IMR-90 (cell line): Measurements from ENCODE around the gene FLVCR1. TPM values are rescaled to one million over a fixed set of nuclear protein-coding genes. Genes with fewer than 3 reads are reported as not detected.

ENCODE experiments used
- ATAC-seq: fragments of 200-7000 bp; cut with Tn5 transposase; 2 replicates; pipeline ENCODE4 v1.9.1; 2020; ENCODE audit warnings: low read depth, mild to moderate bottlenecking, moderate library complexity
- BruUV-seq: library from RNA; stranded (reverse); fragments of 400-500 nt; replicated peaks from 2 replicates; lab custom pipeline; 2021; lab: Mats Ljungman, UMichigan
- CTCF ChIA-PET: fragments of 300-600 bp; formaldehyde crosslinking; extraction: SDS; loops from one replicate; lab custom pipeline; 2021; ENCODE audit warnings: antibody characterized with exemption; lab: Yijun Ruan, JAX
- POLR2A ChIA-PET: fragments of 300-600 bp; sonication (Branson Sonifier 250); formaldehyde crosslinking; loops from one replicate; lab custom pipeline; 2022; ENCODE audit warnings: antibody characterized with exemption; ENCODE audit not compliant: unreplicated experiment; lab: Charles Lee
- DNase-seq: peaks from one replicate; pipeline ENCODE4 v3.0.0; 2013
- H2AFZ ChIP-seq: replicated peaks from 2 replicates; pipeline ENCODE3; 2013; ENCODE audit warnings: low read length, mild to moderate bottlenecking; ENCODE audit not compliant: poor library complexity
- H2AK5ac ChIP-seq: 2 replicates; pipeline ENCODE4 v1.6.1; 2013; ENCODE audit warnings: low read depth, low read length, inconsistent platforms
- H2AK9ac ChIP-seq: replicated peaks from 2 replicates; pipeline ENCODE3; 2013; ENCODE audit warnings: mild to moderate bottlenecking, low read depth, low read length, moderate library complexity; ENCODE audit not compliant: poor library complexity
- H2BK120ac ChIP-seq: 2 replicates; pipeline ENCODE4 v1.6.1; 2013; ENCODE audit warnings: low read depth, low read length, inconsistent platforms
- H2BK15ac ChIP-seq: 3 replicates; pipeline ENCODE4 v1.6.1; 2013; ENCODE audit warnings: low read depth, low read length, inconsistent platforms
- H2BK20ac ChIP-seq: 2 replicates; pipeline ENCODE4 v1.6.1; 2013; ENCODE audit warnings: low read depth, mild to moderate bottlenecking, inconsistent platforms, low read length, moderate library complexity
- H2BK5ac ChIP-seq: 2 replicates; pipeline ENCODE4 v1.6.1; 2013; ENCODE audit warnings: mild to moderate bottlenecking, low read depth, low read length, inconsistent platforms; ENCODE audit not compliant: poor library complexity, severe bottlenecking
- H3K14ac ChIP-seq: replicated peaks from 2 replicates; pipeline ENCODE4 v1.6.1; 2013; ENCODE audit warnings: low read depth, low read length, inconsistent platforms
- H3K18ac ChIP-seq: 2 replicates; pipeline ENCODE4 v1.6.1; 2013; ENCODE audit warnings: low read depth, low read length, control low read depth
- H3K23ac ChIP-seq: 2 replicates; pipeline ENCODE4 v1.6.1; 2013; ENCODE audit warnings: low read depth, low read length, inconsistent platforms
- H3K27ac ChIP-seq: 2 replicates; pipeline ENCODE4 v1.5.1; 2013; ENCODE audit warnings: mild to moderate bottlenecking, control low read depth, low read length; ENCODE audit not compliant: insufficient read depth
- H3K27me3 ChIP-seq: 2 replicates; pipeline ENCODE4 v1.6.1; 2013; ENCODE audit warnings: low read length; ENCODE audit not compliant: control insufficient read depth, insufficient read depth
- H3K36me3 ChIP-seq: 2 replicates; pipeline ENCODE4 v1.6.1; 2013; ENCODE audit warnings: low read length, mixed read lengths; ENCODE audit not compliant: control insufficient read depth, insufficient read depth
- H3K4ac ChIP-seq: 2 replicates; pipeline ENCODE4 v1.6.1; 2013; ENCODE audit warnings: low read depth, low read length, inconsistent platforms
- H3K4me1 ChIP-seq: 2 replicates; pipeline ENCODE4 v1.6.1; 2013; ENCODE audit warnings: low read length, mixed read lengths; ENCODE audit not compliant: control insufficient read depth, insufficient read depth
- H3K4me2 ChIP-seq: 2 replicates; pipeline ENCODE4 v1.6.1; 2013; ENCODE audit warnings: low read depth, mild to moderate bottlenecking, control low read depth, low read length, moderate library complexity
- H3K4me3 ChIP-seq: 2 replicates; pipeline ENCODE4 v1.5.1; 2013; ENCODE audit warnings: low read depth, mild to moderate bottlenecking, control low read depth, low read length, moderate library complexity; ENCODE audit not compliant: insufficient read depth
- H3K56ac ChIP-seq: 2 replicates; pipeline ENCODE4 v1.6.1; 2013; ENCODE audit warnings: low read length, inconsistent platforms; ENCODE audit not compliant: insufficient read depth; ENCODE audit errors: extremely low read depth
- H3K79me1 ChIP-seq, 2 experiments: 2 replicates each; pipeline ENCODE4 v1.6.1; 2013; ENCODE audit warnings: low read length in 2 of 2, inconsistent platforms in 1 of 2, low read depth in 1 of 2
- H3K9ac ChIP-seq: 2 replicates; pipeline ENCODE4 v1.6.1; 2013; ENCODE audit warnings: low read depth, low read length, control low read depth
- H3K9me1 ChIP-seq: 2 replicates; pipeline ENCODE4 v1.6.1; 2013; ENCODE audit warnings: low read length, inconsistent platforms; ENCODE audit not compliant: insufficient read depth
- H3K9me3 ChIP-seq: 2 replicates; pipeline ENCODE4 v1.6.1; 2013; ENCODE audit warnings: low read length; ENCODE audit not compliant: control insufficient read depth, insufficient read depth
- H4K20me1 ChIP-seq: 2 replicates; pipeline ENCODE4 v1.6.1; 2013; ENCODE audit warnings: low read length, inconsistent platforms; ENCODE audit not compliant: insufficient read depth
- H4K5ac ChIP-seq: 2 replicates; pipeline ENCODE4 v1.6.1; 2013; ENCODE audit warnings: mild to moderate bottlenecking, low read depth, low read length, control low read depth
- H4K8ac ChIP-seq, 2 experiments: 2 replicates each; pipeline ENCODE4 v1.6.1; 2013; ENCODE audit warnings: low read depth in 2 of 2, low read length in 2 of 2, control low read depth in 1 of 2, inconsistent platforms in 1 of 2
- H4K91ac ChIP-seq: 2 replicates; pipeline ENCODE4 v1.6.1; 2013; ENCODE audit warnings: low read depth, low read length, inconsistent platforms; ENCODE audit not compliant: insufficient read depth
- FOS ChIP-seq: fragments of 150-350 bp; IDR thresholded peaks from 2 replicates; pipeline ENCODE4 v1.6.1; 2016; ENCODE audit warnings: low read depth, low read length
- MAZ ChIP-seq: IDR thresholded peaks from 2 replicates; pipeline ENCODE4 v1.6.1; 2012; ENCODE audit warnings: low read depth, mild to moderate bottlenecking, low read length, improper control_type of control experiment, moderate library complexity, borderline replicate concordance
- WGBS, 2 experiments: methylation state at CpG; one replicate each; pipeline versions ENCODE4 v1.1.5 to v1.1.7; 2013; ENCODE audit warnings: missing lambda C conversion rate in 2 of 2; ENCODE audit not compliant: insufficient read length in 1 of 2; ENCODE audit errors: extremely low coverage in 2 of 2; 5-methylcytosine and 5-hydroxymethylcytosine counted together
- dilution Hi-C: fragments of 300-500 bp; cut with HindIII; formaldehyde crosslinking; loops from one replicate; pipeline ENCODE4 v1.14.3; 2018; ENCODE audit warnings: low sequenced_read_pairs; ENCODE audit not compliant: unreplicated experiment
- in situ Hi-C: fragments of 300-500 bp; cut with MboI; formaldehyde crosslinking; loops from 3 replicates; pipeline ENCODE4 v1.14.3; 2019; ENCODE audit warnings: low sequenced_read_pairs, inconsistent platforms, mixed read lengths
- intact Hi-C: fragments of 100-400 bp; cut with micrococcal nuclease; formaldehyde crosslinking; loops from 2 replicates; pipeline ENCODE4 v1.10.0; 2022
- polyA plus RNA-seq, 3 experiments: library from polyadenylated mRNA; depleted of rRNA; stranded (reverse); fragments of >200 nt; gene quantifications; 2 replicates each; pipeline ENCODE4 v1.2.3, GENCODE V29; 2012; ENCODE audit warnings: low replicate concordance in 1 of 3
- total RNA-seq: library from RNA; depleted of rRNA; stranded (reverse); fragments of >200 nt; gene quantifications from 2 replicates; pipeline ENCODE4 v1.2.3, GENCODE V29; 2012

FLVCR1 gene
- total and polyA plus RNA-seq, 2 of the 4 experiments (the other 2 are of a cell fraction): 2.4 to 3.9 TPM

DNA sequence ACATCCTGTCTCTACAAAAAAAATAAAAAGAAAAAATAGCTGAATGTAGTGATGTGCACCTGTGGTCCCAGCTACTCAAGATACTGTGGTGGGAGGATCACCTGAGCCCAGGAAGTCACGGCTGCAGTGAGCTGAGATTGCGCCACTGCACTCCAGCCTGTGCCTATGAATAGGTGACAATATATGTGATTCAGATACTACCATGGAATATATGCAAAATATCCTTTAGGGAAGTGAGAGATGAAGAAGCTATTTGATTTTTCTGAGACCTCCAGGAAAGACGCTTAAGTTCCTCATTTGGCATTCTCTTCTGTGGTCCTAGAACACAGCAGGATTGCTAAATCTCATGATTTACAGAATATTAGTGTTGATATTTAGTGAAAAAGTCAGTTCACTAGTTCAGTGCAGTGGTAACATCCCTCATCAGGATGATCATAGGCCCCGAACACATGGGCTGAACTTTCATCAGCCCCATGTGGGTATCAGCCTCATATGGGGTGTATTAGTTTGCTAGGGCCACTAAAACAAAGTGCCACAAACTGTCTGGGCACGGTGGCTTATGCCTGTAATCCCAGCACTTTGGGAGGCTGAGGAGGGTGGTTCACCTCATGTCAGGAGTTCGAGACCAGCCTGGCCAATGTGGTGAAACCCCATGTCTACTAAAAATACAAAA, 86.3 kb downstream of the FLVCR1 start:
- Histone ChIP-seq H3K27me3 (peaks cover 6% of the 10 kb centered on the region; the same call in 1 of the 2 replicates), H2AK5ac (no peak overlapping the region), H3K56ac (no peak overlapping the region), H2BK15ac (no peak overlapping the region), H3K9me3 (peaks cover 7% of the 10 kb centered on the region), H3K4ac (no peak overlapping the region), H3K23ac (no peak overlapping the region), H3K4me2 (no peak overlapping the region), H3K27ac (no peak overlapping the region), H3K9me1 (no peaks in the 10 kb centered on the region), H3K9ac (no peak overlapping the region), H4K5ac (no peak overlapping the region), H2BK120ac (no peak overlapping the region), H4K20me1 (no peaks in the 10 kb centered on the region), H3K4me3 (no peak overlapping the region), H2BK20ac (no peak overlapping the region), H3K18ac (no peak overlapping the region), H2AK9ac (no peak overlapping the region), H3K4me1 (no peaks in the 10 kb centered on the region), H4K91ac (no peak overlapping the region), H4K8ac (no peak overlapping the region), H3K36me3 (no peaks in the 10 kb centered on the region), H3K79me1 (no peaks in the 10 kb centered on the region), H2AFZ (no peak overlapping the region), H3K14ac (no peak overlapping the region), H2BK5ac (no peak overlapping the region)
- no CpG with 5 or more reads among the region's 6 CpGs for WGBS, 2 experiments
- ChIA-PET CTCF (no interaction called here), POLR2A (no interaction called here)
- ATAC-seq (no peak), DNase-seq (no peak)
- no peak for TF ChIP-seq MAZ
- TF ChIP-seq FOS: no peak
- dilution Hi-C loops (no loop called here), intact Hi-C loops (no loop called here), in situ Hi-C loops (no loop called here)
- BruUV-seq: no TSS peak
